ENCODE data around the gene IQSEC3.

The IQSEC3 gene

GRCh38 chr12:175759-176158 is 109.2 kb downstream of the IQSEC3 start:
- H4K91ac ChIP-seq (ENCODE audit: low read length), result no peak overlapping the region
- H3K36me3 ChIP-seq (ENCODE audit: control insufficient read depth in 1 of 2, insufficient read depth in 2 of 2, low read depth in 1 of 2, low read length in 2 of 2), result peaks cover 0 to 3% of the 10 kb centered on the region in 2 experiments
- no peak overlapping the region for H3K18ac ChIP-seq (ENCODE audit: low read depth in 1 of 2, low read length in 2 of 2)
- no peak overlapping the region for H3K4me3 ChIP-seq (ENCODE audit: insufficient read depth in 1 of 2, low read depth in 1 of 2, low read length in 2 of 2)
- peaks cover 0 to 31% of the 10 kb centered on the region in 2 experiments for H3K27me3 ChIP-seq (ENCODE audit: control insufficient read depth in 1 of 2, insufficient read depth in 1 of 2, low read length in 2 of 2)
- 94% methylated on average over 16 of the region's 16 CpGs for WGBS
- H3K79me1 ChIP-seq (replicated peaks; ENCODE audit: low read length, poor library complexity, severe bottlenecking), result peaks cover 2% of the 10 kb centered on the region
- H3K23ac ChIP-seq (ENCODE audit: low read length in 2 of 2), result no peak overlapping the region
- no peak overlapping the region for H2AFZ ChIP-seq (ENCODE audit: low read depth, low read length)
- H2BK120ac ChIP-seq (ENCODE audit: low read depth, low read length), result no peak overlapping the region
- H2AK5ac ChIP-seq (ENCODE audit: low read length, severe bottlenecking), result no peak overlapping the region
- no peak overlapping the region for H3K4ac ChIP-seq (ENCODE audit: low read depth in 1 of 2, low read length in 2 of 2)
- no peak overlapping the region for H3K9ac ChIP-seq (ENCODE audit: low read length)
- H3K4me2 ChIP-seq (ENCODE audit: low read length, poor library complexity, severe bottlenecking), result no peak overlapping the region
- no peak overlapping the region for H2BK5ac ChIP-seq (ENCODE audit: low read depth, low read length, poor library complexity, severe bottlenecking)
- no peak for DNase-seq
- H2BK12ac ChIP-seq (ENCODE audit: low read length in 2 of 2), result no peak overlapping the region
- no peak overlapping the region for H2BK15ac ChIP-seq (ENCODE audit: low read depth, poor library complexity, severe bottlenecking)
- H3K14ac ChIP-seq (ENCODE audit: low read length in 2 of 2), result no peak overlapping the region
- H3K4me1 ChIP-seq (ENCODE audit: control insufficient read depth, insufficient read depth, low read depth, low read length), result peaks cover 88% of the 10 kb centered on the region
- H3K9me3 ChIP-seq (ENCODE audit: control insufficient read depth, low read length), result no peaks in the 10 kb centered on the region
- no peak overlapping the region for H4K8ac ChIP-seq (ENCODE audit: low read length)
- no peak overlapping the region for H3K27ac ChIP-seq (ENCODE audit: low read length, poor library complexity, severe bottlenecking)

- H2BK12ac ChIP-seq (ENCODE audit: low read length in 2 of 2), result peak overlapping the region in 1 of 2 experiments; percentile 23
- H2BK5ac ChIP-seq (ENCODE audit: low read depth, low read length, poor library complexity, severe bottlenecking), result no peak overlapping the region
- no peak overlapping the region for H2AFZ ChIP-seq (ENCODE audit: low read depth, low read length)
- peak overlapping the region; percentile 18 for H2BK15ac ChIP-seq (ENCODE audit: low read depth, poor library complexity, severe bottlenecking)
- H2BK120ac ChIP-seq (ENCODE audit: low read depth, low read length), result no peak overlapping the region
- H3K27ac ChIP-seq (ENCODE audit: low read length, poor library complexity, severe bottlenecking), result no peak overlapping the region
- H3K36me3 ChIP-seq (ENCODE audit: control insufficient read depth in 1 of 2, insufficient read depth in 2 of 2, low read depth in 1 of 2, low read length in 2 of 2), result peaks cover 0 to 3% of the 10 kb centered on the region in 2 experiments
- H4K8ac ChIP-seq (ENCODE audit: low read length), result no peak overlapping the region
- no peak overlapping the region for H3K18ac ChIP-seq (ENCODE audit: low read depth in 1 of 2, low read length in 2 of 2)
- peak; percentile 63 for DNase-seq
- H3K4ac ChIP-seq (ENCODE audit: low read depth in 1 of 2, low read length in 2 of 2), result no peak overlapping the region
- H4K91ac ChIP-seq (ENCODE audit: low read length), result no peak overlapping the region
- H3K79me1 ChIP-seq (replicated peaks; ENCODE audit: low read length, poor library complexity, severe bottlenecking), result peaks cover 2% of the 10 kb centered on the region
- no peak overlapping the region for H3K9ac ChIP-seq (ENCODE audit: low read length)
- H3K23ac ChIP-seq (ENCODE audit: low read length in 2 of 2), result no peak overlapping the region
- peaks cover 84% of the 10 kb centered on the region for H3K4me1 ChIP-seq (ENCODE audit: control insufficient read depth, insufficient read depth, low read depth, low read length)
- no peak overlapping the region for H2AK5ac ChIP-seq (ENCODE audit: low read length, severe bottlenecking)
- no peak overlapping the region for H3K4me3 ChIP-seq (ENCODE audit: insufficient read depth in 1 of 2, low read depth in 1 of 2, low read length in 2 of 2)
- no peaks in the 10 kb centered on the region for H3K9me3 ChIP-seq (ENCODE audit: control insufficient read depth, low read length)
- peak overlapping the region in 1 of 2 experiments; percentile 5 for H3K14ac ChIP-seq (ENCODE audit: low read length in 2 of 2)
- 61% methylated on average over 15 of the region's 16 CpGs for WGBS
- peaks cover 0 to 25% of the 10 kb centered on the region in 2 experiments for H3K27me3 ChIP-seq (ENCODE audit: control insufficient read depth in 1 of 2, insufficient read depth in 1 of 2, low read length in 2 of 2)
- no peak overlapping the region for H3K4me2 ChIP-seq (ENCODE audit: low read length, poor library complexity, severe bottlenecking)
Measured at GRCh38 chr12:176321-177181, 110.0 kb downstream of the IQSEC3 start.

- peaks cover 0 to 21% of the 10 kb centered on the region in 2 experiments for H3K27me3 ChIP-seq (ENCODE audit: control insufficient read depth in 1 of 2, insufficient read depth in 1 of 2, low read length in 2 of 2)
- no peak overlapping the region for H3K4me2 ChIP-seq (ENCODE audit: low read length, poor library complexity, severe bottlenecking)
- DNase-seq, result no peak
- peaks cover 0 to 3% of the 10 kb centered on the region in 2 experiments for H3K36me3 ChIP-seq (ENCODE audit: control insufficient read depth in 1 of 2, insufficient read depth in 2 of 2, low read depth in 1 of 2, low read length in 2 of 2)
- no peak overlapping the region for H4K8ac ChIP-seq (ENCODE audit: low read length)
- H3K14ac ChIP-seq (ENCODE audit: low read length in 2 of 2), result peak overlapping the region in 1 of 2 experiments; percentile 74
- no peak overlapping the region for H2BK5ac ChIP-seq (ENCODE audit: low read depth, low read length, poor library complexity, severe bottlenecking)
- peaks cover 83% of the 10 kb centered on the region for H3K4me1 ChIP-seq (ENCODE audit: control insufficient read depth, insufficient read depth, low read depth, low read length)
- H2BK12ac ChIP-seq (ENCODE audit: low read length in 2 of 2), result peak overlapping the region in 1 of 2 experiments; percentile 57
- no peak overlapping the region for H2BK120ac ChIP-seq (ENCODE audit: low read depth, low read length)
- peaks cover 2% of the 10 kb centered on the region for H3K79me1 ChIP-seq (replicated peaks; ENCODE audit: low read length, poor library complexity, severe bottlenecking)
- H3K27ac ChIP-seq (ENCODE audit: low read length, poor library complexity, severe bottlenecking), result no peak overlapping the region
- H2AK5ac ChIP-seq (ENCODE audit: low read length, severe bottlenecking), result peak overlapping the region; percentile 4
- H2AFZ ChIP-seq (ENCODE audit: low read depth, low read length), result no peak overlapping the region
- no peaks in the 10 kb centered on the region for H3K9me3 ChIP-seq (ENCODE audit: control insufficient read depth, low read length)
- WGBS, result 62% methylated on average over 11 of the region's 11 CpGs
- peak overlapping the region; percentile 18 for H2BK15ac ChIP-seq (ENCODE audit: low read depth, poor library complexity, severe bottlenecking)
- peak overlapping the region; percentile 8 for H4K91ac ChIP-seq (ENCODE audit: low read length)
- H3K4ac ChIP-seq (ENCODE audit: low read depth in 1 of 2, low read length in 2 of 2), result no peak overlapping the region
- no peak overlapping the region for H3K23ac ChIP-seq (ENCODE audit: low read length in 2 of 2)
- no peak overlapping the region for H3K9ac ChIP-seq (ENCODE audit: low read length)
- peak overlapping the region; percentile 6 to 18 for H3K18ac ChIP-seq (ENCODE audit: low read depth in 1 of 2, low read length in 2 of 2)
- H3K4me3 ChIP-seq (ENCODE audit: insufficient read depth in 1 of 2, low read depth in 1 of 2, low read length in 2 of 2), result no peak overlapping the region
Measured at GRCh38 chr12:177336-177979, 110.9 kb downstream of the IQSEC3 start.
